Mesodermal cell (in vitro differentiated cells): ENCODE data around the gene PLA2G4F.

ENCODE experiments used
- H3K27ac ChIP-seq: 2 replicates; pipeline ENCODE4 v1.7.0; 2013; ENCODE audit warnings: mild to moderate bottlenecking, low read depth, low read length, moderate library complexity; ENCODE audit not compliant: severe bottlenecking
- H3K36me3 ChIP-seq: 2 replicates; pipeline ENCODE4 v1.7.1; 2013; ENCODE audit warnings: mild to moderate bottlenecking, low read length, moderate library complexity; ENCODE audit not compliant: control insufficient read depth, insufficient read depth
- H3K4me1 ChIP-seq: one replicate; pipeline ENCODE4 v1.7.1; 2013; ENCODE audit warnings: mild to moderate bottlenecking, low read length; ENCODE audit not compliant: insufficient read depth, control insufficient read depth, poor library complexity, severe bottlenecking
- H3K4me3 ChIP-seq: 2 replicates; pipeline ENCODE4 v1.7.0; 2013; ENCODE audit warnings: low read length, control low read depth, mild to moderate bottlenecking; ENCODE audit not compliant: insufficient read depth, poor library complexity, severe bottlenecking; ENCODE audit errors: extremely low read depth
- H3K9me3 ChIP-seq: 2 replicates; pipeline ENCODE4 v1.7.1; 2013; ENCODE audit warnings: mild to moderate bottlenecking, low read length, moderate library complexity; ENCODE audit not compliant: control insufficient read depth
- WGBS, 2 experiments: methylation state at CpG; one replicate each; pipeline ENCODE4 v1.1.5; 2013; ENCODE audit warnings: missing lambda C conversion rate in 2 of 2; ENCODE audit not compliant: insufficient coverage in 2 of 2; 5-methylcytosine and 5-hydroxymethylcytosine counted together

Gene PLA2G4F

DNA sequence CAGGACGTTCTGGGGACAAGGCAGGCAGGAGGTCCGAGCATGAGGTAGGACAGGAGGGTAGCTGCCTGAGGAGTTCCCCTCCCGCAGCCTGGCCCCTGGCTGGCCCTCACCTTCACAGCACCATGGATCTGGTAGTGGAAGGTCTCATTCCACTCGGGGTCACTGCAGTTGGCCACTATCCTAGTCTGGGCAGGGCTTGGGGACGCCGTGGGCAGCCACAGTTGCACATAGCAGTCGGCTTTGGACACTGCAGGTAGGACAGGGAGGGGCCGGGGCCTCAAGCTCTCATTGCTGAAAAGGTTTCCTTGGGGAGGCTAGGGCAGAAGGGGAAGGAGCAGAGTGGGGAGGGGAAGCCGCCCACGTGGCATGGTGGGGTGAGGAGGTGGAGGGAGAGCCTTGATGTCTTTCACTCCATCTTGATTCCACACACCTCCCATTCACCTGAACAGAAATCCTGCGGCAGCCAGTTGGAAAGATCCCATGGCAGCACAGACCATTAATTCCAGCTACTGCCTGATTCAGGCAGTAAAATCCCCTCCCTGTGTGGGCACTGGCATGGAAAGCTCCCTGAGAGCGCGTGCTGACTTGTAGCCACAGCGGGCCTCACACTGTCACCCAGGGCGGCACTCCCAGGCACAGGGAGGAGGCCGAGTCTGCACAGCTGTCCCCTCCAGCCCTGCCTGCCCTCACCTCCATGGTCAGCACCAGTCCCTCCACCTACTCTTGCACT lies 2.1 kb downstream of the PLA2G4F start:
- 94 to 95% methylated on average over 12 to 14 of the region's 16 CpGs for WGBS, 2 experiments
- Histone ChIP-seq H3K27ac (no peak overlapping the region), H3K4me1 (peaks cover 13% of the 10 kb centered on the region), H3K9me3 (no peaks in the 10 kb centered on the region), H3K4me3 (no peak overlapping the region), H3K36me3 (peaks cover 11% of the 10 kb centered on the region)

DNA sequence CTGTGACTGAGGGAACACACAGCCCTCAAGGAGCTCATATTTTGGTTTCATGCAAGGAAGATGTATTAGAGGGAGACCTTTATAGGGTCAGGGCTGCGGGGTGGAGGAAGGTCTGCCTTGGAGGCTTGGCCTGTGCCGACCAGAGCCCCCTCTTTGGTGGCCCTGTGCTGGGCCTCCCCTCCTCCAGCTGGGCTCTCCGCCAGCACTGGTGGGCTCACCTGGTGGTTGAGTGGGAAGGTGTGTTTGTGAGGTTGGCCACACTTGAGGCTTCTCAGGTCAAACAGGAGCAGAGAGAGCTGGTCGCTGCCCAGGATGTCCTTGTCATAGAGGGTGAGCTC lies 2.6 kb downstream of the PLA2G4F start:
- no peaks in the 10 kb centered on the region for H3K9me3 ChIP-seq
- peaks cover 6% of the 10 kb centered on the region for H3K36me3 ChIP-seq
- no peak overlapping the region for H3K27ac ChIP-seq
- no peak overlapping the region for H3K4me3 ChIP-seq
- 88 to 100% methylated on average over 2 to 4 of the region's 4 CpGs for WGBS, 2 experiments
- H3K4me1 ChIP-seq: peaks cover 13% of the 10 kb centered on the region

DNA sequence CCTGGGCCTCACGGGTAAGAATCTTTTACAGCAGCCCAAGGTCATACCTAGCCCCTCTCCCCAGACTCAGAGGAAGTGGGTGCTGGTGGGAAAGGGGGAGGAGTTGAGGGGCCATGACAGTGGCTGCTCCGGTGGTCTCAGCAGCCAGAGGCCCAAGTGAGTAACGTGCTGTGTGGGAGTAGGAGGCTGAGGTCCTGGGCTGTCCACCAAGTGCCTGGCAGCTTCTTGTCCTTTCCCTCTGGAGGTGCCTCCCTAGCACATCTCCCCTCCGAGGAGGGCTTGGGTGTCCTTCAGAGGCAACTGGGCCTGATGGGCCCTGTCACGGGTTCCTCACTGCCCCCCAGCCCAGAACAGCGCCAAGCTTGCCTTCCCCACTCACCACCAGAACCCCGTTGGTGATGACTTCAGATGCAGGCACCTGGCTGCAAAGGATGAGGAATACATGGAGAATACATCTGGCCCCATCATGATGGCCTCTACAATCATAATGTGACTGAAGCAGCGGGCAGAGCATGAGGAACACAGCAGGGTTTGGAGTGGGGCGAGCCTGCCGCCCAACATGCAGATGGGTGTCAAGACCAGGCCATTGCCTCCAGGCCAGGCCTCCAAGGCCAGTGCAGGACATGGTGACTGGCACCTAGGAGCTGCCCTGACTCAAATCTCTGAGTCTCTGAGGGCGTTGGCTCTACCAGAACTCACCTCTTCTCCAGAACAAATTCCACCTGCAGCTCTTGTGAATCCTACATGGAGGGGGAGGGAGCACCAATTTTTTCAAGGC lies 3.3 kb downstream of the PLA2G4F start:
- H3K36me3 ChIP-seq: no peaks in the 10 kb centered on the region
- WGBS, 2 experiments: 96 to 100% methylated on average over 4 to 5 of the region's 11 CpGs
- no peak overlapping the region for H3K4me3 ChIP-seq
- peaks cover 13% of the 10 kb centered on the region for H3K4me1 ChIP-seq
- no peak overlapping the region for H3K27ac ChIP-seq
- no peaks in the 10 kb centered on the region for H3K9me3 ChIP-seq

DNA sequence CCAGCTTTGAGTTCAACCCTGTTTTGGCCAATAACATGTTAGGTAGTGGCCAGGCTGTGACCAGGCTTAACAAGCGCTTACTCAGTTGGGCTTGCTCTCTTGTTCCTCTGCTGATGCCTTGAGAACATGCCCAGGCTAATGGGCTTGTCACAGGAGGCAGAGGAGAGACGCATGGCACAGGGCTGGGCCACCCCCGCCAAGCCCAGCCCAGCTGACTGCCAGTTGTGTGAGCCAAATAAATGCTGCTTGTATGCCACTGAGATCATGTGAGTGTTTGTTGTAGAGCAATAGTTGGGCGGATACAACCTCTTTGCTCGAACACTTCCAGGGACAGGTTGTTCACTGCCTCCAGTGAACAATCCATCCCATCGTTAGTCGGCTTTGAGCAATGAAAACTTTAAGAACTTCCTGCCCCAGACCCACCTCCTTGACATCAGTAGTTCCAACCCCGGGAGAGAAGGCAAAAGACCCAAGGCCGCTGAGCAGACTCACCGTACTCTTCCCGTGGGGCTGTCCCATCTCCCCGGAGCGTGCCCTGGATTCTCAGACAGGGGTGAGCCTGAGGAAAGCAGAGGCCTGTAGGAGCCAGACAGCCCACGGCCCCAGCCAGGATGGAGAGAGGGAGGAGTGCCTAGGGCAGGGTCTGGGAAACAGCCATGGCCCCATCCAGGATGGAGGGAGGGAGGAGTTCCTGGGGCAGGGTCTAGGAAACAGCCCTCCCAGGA lies 4.1 kb downstream of the PLA2G4F start:
- 94 to 95% methylated on average over 14 of the region's 14 CpGs for WGBS, 2 experiments
- peaks cover 13% of the 10 kb centered on the region for H3K4me1 ChIP-seq
- H3K9me3 ChIP-seq: no peaks in the 10 kb centered on the region
- H3K4me3 ChIP-seq: no peak overlapping the region
- H3K36me3 ChIP-seq: no peaks in the 10 kb centered on the region
- no peak overlapping the region for H3K27ac ChIP-seq

DNA sequence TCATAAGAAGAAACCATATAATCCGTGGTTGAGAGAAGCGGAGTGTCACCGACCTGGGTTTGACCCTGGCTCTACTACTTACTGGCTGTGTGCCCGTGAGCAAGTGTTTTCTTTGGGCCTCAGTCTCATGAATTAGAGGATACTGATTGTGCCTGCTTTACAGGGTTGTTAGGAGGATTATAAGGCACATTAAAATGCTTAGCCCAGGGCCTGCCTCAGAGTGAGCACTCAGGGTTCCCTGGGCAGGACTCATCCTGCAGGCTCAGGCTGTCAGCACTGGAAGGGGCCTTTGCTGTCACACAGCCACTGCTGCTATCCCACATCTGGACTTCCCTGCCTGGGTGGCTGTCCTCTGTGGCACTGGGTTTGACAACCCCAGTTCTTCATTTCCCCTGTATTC lies 4.7 kb downstream of the PLA2G4F start:
- H3K9me3 ChIP-seq: no peaks in the 10 kb centered on the region
- H3K27ac ChIP-seq: no peak overlapping the region
- no peak overlapping the region for H3K4me3 ChIP-seq
- H3K36me3 ChIP-seq: no peaks in the 10 kb centered on the region
- WGBS, 2 experiments: 96 to 97% methylated on average over 3 of the region's 4 CpGs
- peaks cover 13% of the 10 kb centered on the region for H3K4me1 ChIP-seq

GRCh38 chr15:42151141-42151561 lies 5.3 kb downstream of the PLA2G4F start:
- Histone ChIP-seq H3K27ac (no peak overlapping the region), H3K9me3 (no peaks in the 10 kb centered on the region), H3K4me3 (no peak overlapping the region), H3K4me1 (peaks cover 8% of the 10 kb centered on the region), H3K36me3 (no peaks in the 10 kb centered on the region)
- WGBS, 2 experiments: 86 to 100% methylated on average over 1 to 8 of the region's 10 CpGs

DNA sequence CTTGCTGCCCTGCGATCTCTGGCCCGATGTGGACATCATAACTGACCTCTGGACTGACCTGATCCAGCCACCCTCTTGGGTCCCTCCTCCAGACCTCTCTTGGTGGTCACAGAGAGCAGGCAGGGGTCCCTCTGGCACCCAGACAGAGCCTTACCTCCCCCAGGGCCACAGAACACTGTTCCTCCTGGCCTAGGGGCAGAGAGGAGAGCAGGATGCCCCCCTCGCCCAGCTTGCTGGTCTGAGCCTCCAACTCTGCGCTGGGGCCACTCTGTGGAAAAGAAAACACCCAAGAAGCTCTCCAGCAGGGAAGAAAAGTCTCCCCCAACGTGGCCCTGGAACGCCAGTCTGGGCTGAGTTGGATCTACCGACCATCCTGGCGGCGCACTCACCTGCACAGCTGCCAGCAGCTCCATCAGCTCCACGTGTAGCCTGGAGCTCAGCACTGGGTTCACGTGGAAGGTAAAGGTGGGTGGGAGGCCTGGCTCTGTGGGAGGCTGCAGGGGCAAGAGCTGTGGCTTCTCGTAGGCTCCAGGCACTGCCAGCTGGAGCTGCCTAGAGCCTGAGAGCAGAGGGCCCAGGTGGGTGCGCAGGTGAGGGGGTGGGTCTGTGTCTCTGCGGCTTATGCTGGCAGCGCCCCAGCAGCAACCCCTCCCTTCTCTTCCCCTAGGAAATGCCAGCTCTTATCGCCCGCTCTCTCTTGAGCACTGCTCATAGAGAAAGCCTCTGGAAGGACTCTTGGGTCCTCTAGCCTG lies 6.0 kb downstream of the PLA2G4F start:
- Histone ChIP-seq H3K4me3 (no peak overlapping the region), H3K27ac (no peak overlapping the region), H3K9me3 (no peaks in the 10 kb centered on the region), H3K4me1 (peaks cover under 1% of the 10 kb centered on the region), H3K36me3 (no peaks in the 10 kb centered on the region)
- WGBS, 2 experiments: 86 to 88% methylated on average over 11 to 13 of the region's 17 CpGs

DNA sequence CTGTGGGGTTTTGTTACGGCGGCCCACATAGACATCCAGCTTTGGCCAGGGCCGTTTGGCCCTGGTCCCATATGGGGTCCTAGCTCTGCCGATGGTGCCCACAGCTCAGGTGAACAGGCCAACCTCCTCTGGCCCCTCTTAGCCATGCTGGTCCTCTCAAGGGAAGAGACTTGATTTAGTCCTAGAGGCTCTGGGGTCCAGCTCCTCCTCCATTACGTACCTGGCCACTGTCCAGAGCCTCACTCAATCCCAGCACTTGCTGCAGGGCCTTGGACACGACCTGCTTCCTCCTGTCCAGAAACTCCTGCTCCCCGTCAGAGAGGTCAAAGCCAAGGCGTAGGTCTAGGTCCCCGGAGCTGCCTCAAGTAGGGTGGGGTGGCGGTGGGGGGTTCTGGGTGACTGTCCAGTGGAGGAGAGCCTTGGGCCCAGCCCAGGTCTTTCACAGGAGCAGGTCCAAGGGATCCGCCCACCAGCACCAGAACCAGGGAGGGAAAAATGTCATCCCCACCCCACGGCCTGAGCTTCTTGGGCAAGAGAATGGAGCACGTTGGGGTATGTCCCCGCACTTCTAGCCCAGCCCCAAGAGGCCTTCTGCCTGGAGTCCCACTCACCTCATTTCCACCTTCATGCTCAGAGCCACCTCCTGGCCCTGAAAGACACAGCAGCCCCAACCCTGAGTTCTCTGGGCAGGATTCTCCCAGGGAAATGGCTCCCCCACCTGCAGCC lies 6.8 kb downstream of the PLA2G4F start:
- Histone ChIP-seq H3K27ac (no peak overlapping the region), H3K4me1 (no peaks in the 10 kb centered on the region), H3K36me3 (no peaks in the 10 kb centered on the region), H3K4me3 (no peak overlapping the region), H3K9me3 (no peaks in the 10 kb centered on the region)
- WGBS, 2 experiments: 90 to 91% methylated on average over 12 of the region's 14 CpGs

DNA sequence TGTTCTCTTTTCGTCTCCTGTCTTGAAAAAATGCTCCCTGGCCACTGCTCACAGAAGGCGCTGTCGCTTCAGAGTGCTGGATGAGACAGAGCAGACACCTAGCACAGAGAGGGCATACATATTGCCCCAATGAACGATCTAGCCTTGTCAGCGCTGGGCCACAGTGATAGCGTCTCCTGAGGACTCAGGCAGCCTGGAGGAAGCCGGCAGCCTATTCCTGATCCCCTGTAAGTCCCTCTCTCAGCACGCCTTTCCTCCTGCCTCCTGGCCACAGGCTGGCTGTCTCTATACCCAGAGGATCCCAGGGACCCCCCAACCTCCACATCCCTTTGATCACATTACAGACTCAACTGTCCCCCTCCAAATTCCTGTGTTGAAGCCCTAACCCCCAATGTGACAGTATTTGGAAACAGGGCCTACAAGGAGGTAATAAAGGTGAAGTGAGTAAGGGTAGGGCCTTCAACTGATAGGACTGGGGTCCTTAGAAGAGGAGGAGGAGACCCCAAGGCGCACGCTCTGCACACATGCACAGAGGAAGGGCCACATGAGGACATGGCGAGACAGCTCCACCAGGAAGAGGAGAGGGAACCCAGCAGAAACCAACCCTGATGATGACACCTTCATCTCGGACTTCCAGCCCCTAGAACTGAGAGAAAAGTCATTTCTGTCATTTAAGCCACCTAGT lies 7.5 kb downstream of the PLA2G4F start:
- no peaks in the 10 kb centered on the region for H3K4me1 ChIP-seq
- no peak overlapping the region for H3K4me3 ChIP-seq
- no peaks in the 10 kb centered on the region for H3K36me3 ChIP-seq
- no peaks in the 10 kb centered on the region for H3K9me3 ChIP-seq
- WGBS, 2 experiments: 84 to 88% methylated on average over 12 of the region's 12 CpGs
- H3K27ac ChIP-seq: no peak overlapping the region
